NB4 (cell line): Measurements from ENCODE around the gene SPEM3.

Source experiments
- DNase-seq: peaks from one replicate; pipeline ENCODE4 v3.0.0; 2010; ENCODE audit warnings: low read depth
- H3K4me3 ChIP-seq: one replicate; pipeline ENCODE4 v1.5.1; 2011; ENCODE audit warnings: mild to moderate bottlenecking, low read depth, low read length, moderate library complexity
- CTCF ChIP-seq: IDR thresholded peaks from one replicate; pipeline ENCODE4 v1.5.1; 2012; ENCODE audit warnings: low read depth, low read length
- MAX ChIP-seq: IDR thresholded peaks from 2 replicates; pipeline ENCODE4 v1.6.1; 2011; ENCODE audit warnings: low read depth, low read length
- MYC ChIP-seq: IDR thresholded peaks from 2 replicates; pipeline ENCODE4 v1.6.1; 2011; ENCODE audit warnings: low read depth, low read length
- POLR2A ChIP-seq: IDR thresholded peaks from 2 replicates; pipeline ENCODE4 v1.6.1; 2011; ENCODE audit warnings: mild to moderate bottlenecking; ENCODE audit not compliant: insufficient read length; ENCODE audit errors: extremely low read depth

SPEM3 gene

GRCh38 chr17:7426203-7426863 is 2.3 kb upstream of the SPEM3 start:
- no peak for DNase-seq
- TF ChIP-seq MAX (no peak), CTCF (no peak), POLR2A (no peak), MYC (no peak)
- H3K4me3 ChIP-seq = no peak overlapping the region

GRCh38 chr17:7426896-7427489 is 1.7 kb upstream of the SPEM3 start:
- DNase-seq = no peak
- no peak for TF ChIP-seq MAX
- no peak for TF ChIP-seq POLR2A
- no peak for TF ChIP-seq MYC
- no peak for TF ChIP-seq CTCF
- no peak overlapping the region for H3K4me3 ChIP-seq

- H3K4me3 ChIP-seq = no peak overlapping the region
- TF ChIP-seq MYC = no peak
- TF ChIP-seq MAX = no peak
- no peak for TF ChIP-seq POLR2A
- no peak for TF ChIP-seq CTCF
Measured at GRCh38 chr17:7427549-7427948, 1.1 kb upstream of the SPEM3 start.

GRCh38 chr17:7429722-7430121 is 1.1 kb downstream of the SPEM3 start:
- no peak overlapping the region for H3K4me3 ChIP-seq
- TF ChIP-seq CTCF (no peak), POLR2A (no peak), MAX (no peak), MYC (no peak)
- no peak for DNase-seq

More at GRCh38 chr17:7427549-7427948, 1.1 kb upstream of the SPEM3 start:
- DNase-seq = no peak

- TF ChIP-seq MYC = no peak
- TF ChIP-seq MAX = no peak
- no peak for TF ChIP-seq POLR2A
- no peak for TF ChIP-seq CTCF
- H3K4me3 ChIP-seq = no peak overlapping the region
- no peak for DNase-seq
Measured at GRCh38 chr17:7431231-7431630, 2.6 kb downstream of the SPEM3 start.
